Measurements from ENCODE around the gene GAS5.

The GAS5 gene

GRCh38 chr1:173823781-173824314, 43.9 kb downstream of the GAS5 start:
- DNase-seq = no peak

DNA sequence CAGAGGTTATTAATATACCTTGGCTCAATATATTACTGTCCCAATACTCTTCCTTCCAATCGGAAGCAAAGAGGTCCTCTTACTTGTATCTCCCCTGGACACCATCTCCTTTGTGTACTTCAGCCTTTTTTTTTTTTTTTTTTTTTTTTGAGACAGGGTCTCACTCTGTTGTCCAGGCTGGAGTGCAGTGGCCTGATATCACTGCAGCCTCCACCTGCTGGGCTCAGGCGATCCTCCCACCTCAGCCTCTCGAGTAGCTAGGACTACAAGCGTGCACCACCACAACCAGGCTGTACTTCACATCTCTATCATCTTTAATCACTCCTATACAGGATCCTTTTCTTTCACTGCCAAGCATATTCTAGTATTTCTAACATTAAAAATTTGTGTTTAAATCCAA, 46.1 kb downstream of the GAS5 start:
- DNase-seq = no peak

DNA sequence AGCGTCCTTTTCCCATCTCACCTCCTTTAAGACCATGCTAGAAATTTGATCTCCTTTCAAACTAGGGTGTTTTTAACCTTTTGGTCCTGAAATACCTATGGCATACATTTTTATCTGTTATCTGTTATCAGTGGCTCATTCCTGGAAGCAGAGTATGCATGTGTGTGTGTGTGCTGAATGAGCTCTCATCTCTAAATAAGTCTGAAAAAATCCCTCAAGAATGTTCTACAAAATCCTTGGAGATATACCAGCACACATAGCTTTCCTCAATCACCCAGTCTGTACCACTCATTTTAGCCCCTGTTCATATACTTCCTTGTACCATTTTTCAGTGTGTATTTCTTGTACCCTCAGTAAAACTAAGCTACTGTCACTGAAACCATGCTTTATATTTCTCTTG, 49.3 kb downstream of the GAS5 start:
- DNase-seq = no peak
